GM12878 (cell line): ENCODE measurements around the gene CIP2A. TPM values are rescaled to one million over a fixed set of nuclear protein-coding genes. Genes with fewer than 3 reads are reported as not detected.

Experiments used
- ATAC-seq: fragments of 200-7000 bp; cut with Tn5 transposase; 3 replicates; pipeline ENCODE4 v1.9.1; 2020; ENCODE audit warnings: mild to moderate bottlenecking, moderate library complexity
- BruUV-seq: library from RNA; stranded (reverse); fragments of 400-500 nt; replicated peaks from 2 replicates; lab custom pipeline; 2021; lab: Mats Ljungman, UMichigan
- CTCF ChIA-PET: fragments of 300-600 bp; sonication (Branson Sonifier 250); formaldehyde crosslinking; extraction: SDS; loops from one replicate; lab custom pipeline; 2021; ENCODE audit warnings: inconsistent platforms; lab: Yijun Ruan, JAX
- POLR2A ChIA-PET: fragments of 350-600 bp; formaldehyde crosslinking; extraction: SDS; loops from one replicate; lab custom pipeline; 2021; ENCODE audit warnings: inconsistent platforms; lab: Charles Lee
- RAD21 ChIA-PET: fragments of 300-600 bp; sonication (Branson Sonifier 250); formaldehyde crosslinking; loops from one replicate; lab custom pipeline; 2023; ENCODE audit warnings: antibody characterized with exemption; ENCODE audit not compliant: unreplicated experiment; lab: Charles Lee
- SMC1A ChIA-PET: fragments of 300-600 bp; sonication (Branson Sonifier 250); formaldehyde crosslinking; loops from one replicate; lab custom pipeline; 2023; ENCODE audit not compliant: unreplicated experiment, uncharacterized antibody; lab: Charles Lee
- DNase-seq: peaks from one replicate; pipeline ENCODE4 v3.0.0-alpha.2; 2011; ENCODE audit warnings: low read depth, low spot score
- FAIRE-seq: peaks from 3 replicates; lab custom pipeline; 2011; peaks lifted over from hg19 to GRCh38; lab: Jason Lieb, UNC
- H2AFZ ChIP-seq: 2 replicates; pipeline ENCODE4 v1.6.0; 2011; ENCODE audit warnings: low read depth, low read length, control low read depth; ENCODE audit not compliant: control insufficient read depth
- H3K27ac ChIP-seq: 2 replicates; pipeline ENCODE4 v1.5.1; 2011; ENCODE audit warnings: control low read depth; ENCODE audit not compliant: control insufficient read depth, insufficient read depth
- H3K27me3 ChIP-seq, 2 experiments: replicated peaks in 1 of 2; 2 replicates each; pipeline versions ENCODE4 v1.6.0 to v1.6.1; 2011; ENCODE audit warnings: low read length in 1 of 2; ENCODE audit not compliant: control insufficient read depth in 2 of 2, insufficient read depth in 2 of 2
- H3K36me3 ChIP-seq, 2 experiments: 2 replicates each; pipeline ENCODE4 v1.5.1; 2011; ENCODE audit warnings: low read length in 1 of 2; ENCODE audit not compliant: control insufficient read depth in 2 of 2, insufficient read depth in 2 of 2
- H3K4me1 ChIP-seq: 2 replicates; pipeline ENCODE4 v1.6.1; 2011; ENCODE audit warnings: mild to moderate bottlenecking, low read length, moderate library complexity, mixed read lengths; ENCODE audit not compliant: control insufficient read depth, insufficient read depth
- H3K4me2 ChIP-seq: 2 replicates; pipeline ENCODE4 v1.6.0; 2011; ENCODE audit warnings: control low read depth; ENCODE audit not compliant: control insufficient read depth, insufficient read depth
- H3K4me3 ChIP-seq: fragments of 200-600 bp; sonication (generic); 2 replicates; pipeline ENCODE4 v1.5.1; 2016
- H3K79me2 ChIP-seq: 2 replicates; pipeline ENCODE4 v1.6.0; 2011; ENCODE audit warnings: low read length; ENCODE audit not compliant: control insufficient read depth, insufficient read depth
- H3K9ac ChIP-seq: 2 replicates; pipeline ENCODE4 v1.8.0; 2011; ENCODE audit warnings: low read length, control low read depth, mixed read lengths; ENCODE audit not compliant: control insufficient read depth, insufficient read depth
- H3K9me3 ChIP-seq: replicated peaks from 3 replicates; pipeline ENCODE4 v1.5.1; 2011; ENCODE audit warnings: mild to moderate bottlenecking, low read length; ENCODE audit not compliant: control insufficient read depth, insufficient read depth
- H4K20me1 ChIP-seq: 2 replicates; pipeline ENCODE4 v1.6.0; 2011; ENCODE audit not compliant: control insufficient read depth, insufficient read depth
- CHD4 ChIP-seq: fragments of 200-600 bp; sonication (generic); IDR thresholded peaks from 2 replicates; pipeline ENCODE4 v1.6.1; 2016; ENCODE audit warnings: mild to moderate bottlenecking
- HCFC1 ChIP-seq: fragments of 150-350 bp; IDR thresholded peaks from 2 replicates; pipeline ENCODE4 v1.6.1; 2014; ENCODE audit warnings: low read length
- IKZF2 ChIP-seq, 2 experiments: fragments of 450-650 bp; IDR thresholded peaks; 2 replicates each; pipeline ENCODE4 v1.6.1; 2017; ENCODE audit warnings: mild to moderate bottlenecking in 2 of 2, moderate library complexity in 2 of 2
- IRF4 ChIP-seq: IDR thresholded peaks from 2 replicates; pipeline ENCODE4 v1.6.1; 2011; ENCODE audit warnings: low read depth, low read length
- JUNB ChIP-seq: IDR thresholded peaks from 2 replicates; pipeline ENCODE4 v1.6.1; 2016; ENCODE audit warnings: antibody characterized with exemption, mild to moderate bottlenecking
- MTA2 ChIP-seq: fragments of 450-650 bp; IDR thresholded peaks from 2 replicates; pipeline ENCODE4 v1.6.1; 2016; ENCODE audit warnings: low read depth, mild to moderate bottlenecking, moderate library complexity
- NFXL1 ChIP-seq: fragments of 450-650 bp; IDR thresholded peaks from 2 replicates; pipeline ENCODE4 v1.6.1; 2017; ENCODE audit warnings: antibody characterized with exemption, mild to moderate bottlenecking, borderline replicate concordance
- SUPT20H ChIP-seq: IDR thresholded peaks from 2 replicates; pipeline ENCODE4 v1.6.1; 2011; ENCODE audit warnings: low read depth, mild to moderate bottlenecking, low read length, moderate library complexity, borderline replicate concordance; ENCODE audit not compliant: control insufficient read depth
- ZNF24 ChIP-seq: fragments of 450-650 bp; IDR thresholded peaks from 2 replicates; pipeline ENCODE4 v1.6.1; 2017; ENCODE audit warnings: antibody characterized with exemption, mild to moderate bottlenecking
- in situ Hi-C: fragments of 300-500 bp; cut with MboI; formaldehyde crosslinking; loops from 9 replicates; pipeline ENCODE4 v1.14.3; 2018; ENCODE audit warnings: mixed read lengths
- intact Hi-C: fragments of 100-400 bp; cut with micrococcal nuclease; formaldehyde crosslinking; loops from one replicate; pipeline ENCODE4 v1.14.2; 2022; ENCODE audit not compliant: unreplicated experiment
- polyA plus RNA-seq, 11 experiments: library from polyadenylated mRNA; depleted of rRNA in 4 of 11; unstranded in 6 of 11; stranded (reverse) in 5 of 11; fragments of >200 nt; fragmentation: Nextera tagmentation in 4 of 11; fragmentation: Illumina TruSeq in 1 of 11; extraction: Ambion mirVana in 4 of 11; extraction: Trizol in 1 of 11; gene quantifications; 1 replicate in 1 of 11; 2 replicates in 10 of 11; pipeline versions ENCODE4 v1.2.1 to v1.2.3, GENCODE V29; 2011 to 2016; ENCODE audit warnings: inconsistent platforms in 2 of 11, missing spikeins in 2 of 11, low read depth in 1 of 11
- total RNA-seq, 4 experiments: library from RNA; depleted of rRNA in 3 of 4; stranded (reverse); fragments of >200 nt in 3 of 4; fragmentation: Illumina TruSeq in 1 of 4; extraction: Trizol in 1 of 4; gene quantifications; 2 replicates each; pipeline versions ENCODE4 v1.2.1 to v1.2.3, GENCODE V29; 2013 to 2021
- TF ChIP-seq, protein P1 (sequence below): IDR thresholded peaks from 2 replicates; pipeline ENCODE4 v1.6.1; 2012; ENCODE audit warnings: low read depth, low read length, improper control_type of control experiment
- TF ChIP-seq, protein P2 (sequence below): fragments of 450-650 bp; conservative IDR thresholded peaks from 2 replicates; pipeline ENCODE4 v1.6.1; 2017; ENCODE audit warnings: mild to moderate bottlenecking, moderate library complexity
- TF ChIP-seq, protein P3 (sequence below): IDR thresholded peaks from 2 replicates; pipeline ENCODE4 v1.6.1; 2011; ENCODE audit warnings: borderline replicate concordance, low read depth, mild to moderate bottlenecking, moderate library complexity, mixed read lengths, low read length; ENCODE audit not compliant: insufficient read depth; ENCODE audit errors: extremely low read length
- TF ChIP-seq, protein P4 (sequence below): fragments of 150-350 bp; IDR thresholded peaks from 2 replicates; pipeline ENCODE4 v1.6.1; 2016; ENCODE audit warnings: low read depth, low read length

The CIP2A gene
- total and polyA plus RNA-seq, 10 of the 15 experiments (the other 5 are each of a cell fraction or from before 2014, with no cell fraction given) = 12.5 to 29.7 (median 26.5) TPM

DNA sequence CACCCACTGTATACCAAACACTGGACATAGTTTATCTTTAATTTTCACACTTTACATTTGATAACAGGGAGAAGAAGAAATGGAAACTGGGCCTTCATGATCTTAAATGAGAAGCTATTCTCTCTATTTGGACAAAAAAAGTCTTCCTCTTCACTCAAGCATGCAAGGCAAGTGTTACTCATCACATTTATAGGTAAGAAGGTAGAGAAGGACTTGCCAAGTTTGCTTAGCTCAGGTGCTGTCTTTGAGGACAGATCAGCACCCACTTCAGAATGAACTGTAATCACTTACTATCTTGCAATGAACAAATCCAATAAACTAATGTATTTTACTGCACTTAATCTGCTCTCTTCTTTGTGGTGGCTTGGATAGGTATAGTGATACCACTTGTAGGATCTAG, 77.7 kb downstream of the CIP2A start:
- Histone ChIP-seq H4K20me1 (no peaks in the 10 kb centered on the region), H3K27ac (no peak overlapping the region), H3K27me3 (no peaks in the 10 kb centered on the region), H3K4me2 (no peak overlapping the region), H3K4me1 (no peaks in the 10 kb centered on the region), H3K9me3 (no peaks in the 10 kb centered on the region), H3K79me2 (no peaks in the 10 kb centered on the region), H3K9ac (no peak overlapping the region), H3K36me3 (no peaks in the 10 kb centered on the region), H3K4me3 (no peak overlapping the region), H2AFZ (no peak overlapping the region)
- intact Hi-C loops = no loop called here
- no TSS peak for BruUV-seq
- CTCF ChIA-PET = interaction anchor here (3.6 kb wide), 1 partner anchor 41 kb away, joined by 14 read pairs; no protein-coding TSS in a partner anchor
- ATAC-seq = no peak
- FAIRE-seq = peak; percentile 18
- in situ Hi-C loops = no loop called here
- TF ChIP-seq, protein P1, sequence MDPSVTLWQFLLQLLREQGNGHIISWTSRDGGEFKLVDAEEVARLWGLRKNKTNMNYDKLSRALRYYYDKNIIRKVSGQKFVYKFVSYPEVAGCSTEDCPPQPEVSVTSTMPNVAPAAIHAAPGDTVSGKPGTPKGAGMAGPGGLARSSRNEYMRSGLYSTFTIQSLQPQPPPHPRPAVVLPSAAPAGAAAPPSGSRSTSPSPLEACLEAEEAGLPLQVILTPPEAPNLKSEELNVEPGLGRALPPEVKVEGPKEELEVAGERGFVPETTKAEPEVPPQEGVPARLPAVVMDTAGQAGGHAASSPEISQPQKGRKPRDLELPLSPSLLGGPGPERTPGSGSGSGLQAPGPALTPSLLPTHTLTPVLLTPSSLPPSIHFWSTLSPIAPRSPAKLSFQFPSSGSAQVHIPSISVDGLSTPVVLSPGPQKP = no peak
- TF ChIP-seq ZNF24 = no peak
- no peak for TF ChIP-seq IKZF2 (IDR thresholded peaks at IDR 0.05)
- TF ChIP-seq, protein P2, sequence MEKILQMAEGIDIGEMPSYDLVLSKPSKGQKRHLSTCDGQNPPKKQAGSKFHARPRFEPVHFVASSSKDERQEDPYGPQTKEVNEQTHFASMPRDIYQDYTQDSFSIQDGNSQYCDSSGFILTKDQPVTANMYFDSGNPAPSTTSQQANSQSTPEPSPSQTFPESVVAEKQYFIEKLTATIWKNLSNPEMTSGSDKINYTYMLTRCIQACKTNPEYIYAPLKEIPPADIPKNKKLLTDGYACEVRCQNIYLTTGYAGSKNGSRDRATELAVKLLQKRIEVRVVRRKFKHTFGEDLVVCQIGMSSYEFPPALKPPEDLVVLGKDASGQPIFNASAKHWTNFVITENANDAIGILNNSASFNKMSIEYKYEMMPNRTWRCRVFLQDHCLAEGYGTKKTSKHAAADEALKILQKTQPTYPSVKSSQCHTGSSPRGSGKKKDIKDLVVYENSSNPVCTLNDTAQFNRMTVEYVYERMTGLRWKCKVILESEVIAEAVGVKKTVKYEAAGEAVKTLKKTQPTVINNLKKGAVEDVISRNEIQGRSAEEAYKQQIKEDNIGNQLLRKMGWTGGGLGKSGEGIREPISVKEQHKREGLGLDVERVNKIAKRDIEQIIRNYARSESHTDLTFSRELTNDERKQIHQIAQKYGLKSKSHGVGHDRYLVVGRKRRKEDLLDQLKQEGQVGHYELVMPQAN = no peak
- no peak for TF ChIP-seq SUPT20H
- TF ChIP-seq, protein P3, sequence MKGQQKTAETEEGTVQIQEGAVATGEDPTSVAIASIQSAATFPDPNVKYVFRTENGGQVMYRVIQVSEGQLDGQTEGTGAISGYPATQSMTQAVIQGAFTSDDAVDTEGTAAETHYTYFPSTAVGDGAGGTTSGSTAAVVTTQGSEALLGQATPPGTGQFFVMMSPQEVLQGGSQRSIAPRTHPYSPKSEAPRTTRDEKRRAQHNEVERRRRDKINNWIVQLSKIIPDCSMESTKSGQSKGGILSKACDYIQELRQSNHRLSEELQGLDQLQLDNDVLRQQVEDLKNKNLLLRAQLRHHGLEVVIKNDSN = no peak
- TF ChIP-seq NFXL1 = no peak
- TF ChIP-seq, protein P4, sequence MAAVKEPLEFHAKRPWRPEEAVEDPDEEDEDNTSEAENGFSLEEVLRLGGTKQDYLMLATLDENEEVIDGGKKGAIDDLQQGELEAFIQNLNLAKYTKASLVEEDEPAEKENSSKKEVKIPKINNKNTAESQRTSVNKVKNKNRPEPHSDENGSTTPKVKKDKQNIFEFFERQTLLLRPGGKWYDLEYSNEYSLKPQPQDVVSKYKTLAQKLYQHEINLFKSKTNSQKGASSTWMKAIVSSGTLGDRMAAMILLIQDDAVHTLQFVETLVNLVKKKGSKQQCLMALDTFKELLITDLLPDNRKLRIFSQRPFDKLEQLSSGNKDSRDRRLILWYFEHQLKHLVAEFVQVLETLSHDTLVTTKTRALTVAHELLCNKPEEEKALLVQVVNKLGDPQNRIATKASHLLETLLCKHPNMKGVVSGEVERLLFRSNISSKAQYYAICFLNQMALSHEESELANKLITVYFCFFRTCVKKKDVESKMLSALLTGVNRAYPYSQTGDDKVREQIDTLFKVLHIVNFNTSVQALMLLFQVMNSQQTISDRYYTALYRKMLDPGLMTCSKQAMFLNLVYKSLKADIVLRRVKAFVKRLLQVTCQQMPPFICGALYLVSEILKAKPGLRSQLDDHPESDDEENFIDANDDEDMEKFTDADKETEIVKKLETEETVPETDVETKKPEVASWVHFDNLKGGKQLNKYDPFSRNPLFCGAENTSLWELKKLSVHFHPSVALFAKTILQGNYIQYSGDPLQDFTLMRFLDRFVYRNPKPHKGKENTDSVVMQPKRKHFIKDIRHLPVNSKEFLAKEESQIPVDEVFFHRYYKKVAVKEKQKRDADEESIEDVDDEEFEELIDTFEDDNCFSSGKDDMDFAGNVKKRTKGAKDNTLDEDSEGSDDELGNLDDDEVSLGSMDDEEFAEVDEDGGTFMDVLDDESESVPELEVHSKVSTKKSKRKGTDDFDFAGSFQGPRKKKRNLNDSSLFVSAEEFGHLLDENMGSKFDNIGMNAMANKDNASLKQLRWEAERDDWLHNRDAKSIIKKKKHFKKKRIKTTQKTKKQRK = no peak
- TF ChIP-seq CHD4 = no peak
- no peak for TF ChIP-seq MTA2
- TF ChIP-seq HCFC1 = no peak
- TF ChIP-seq IRF4 = no peak
- TF ChIP-seq JUNB = no peak
- no peak for DNase-seq
- RAD21 ChIA-PET = no interaction called here
- POLR2A ChIA-PET = no interaction called here
- SMC1A ChIA-PET = interaction anchor here (1.5 kb wide), 1 partner anchor 15 kb away, joined by 3 read pairs; no protein-coding TSS in a partner anchor
